GM23338 (cell line): Measurements from ENCODE around the gene OR6B2. TPM values are rescaled to one million over a fixed set of nuclear protein-coding genes. Genes with fewer than 3 reads are reported as not detected.

Experiments used
- ATAC-seq: fragments of 200-7000 bp; cut with Tn5 transposase; 3 replicates; pipeline ENCODE4 v1.9.1; 2020
- DNase-seq: peaks from one replicate; pipeline ENCODE4 v3.0.0-alpha.2; 2015; ENCODE audit warnings: low spot score
- H2AFZ ChIP-seq: fragments of 200-600 bp; sonication (generic); 2 replicates; pipeline ENCODE4 v1.8.0; 2016; ENCODE audit warnings: antibody characterized with exemption, mild to moderate bottlenecking, moderate library complexity
- H3F3A ChIP-seq: fragments of 200-600 bp; sonication (generic); replicated peaks from 2 replicates; pipeline ENCODE4 v1.8.0; 2017; ENCODE audit warnings: antibody characterized with exemption, mixed run types, low read depth
- H3K27ac ChIP-seq: fragments of 200-600 bp; sonication (generic); 2 replicates; pipeline ENCODE4 v1.6.1; 2016; ENCODE audit warnings: low read depth
- H3K27me3 ChIP-seq: fragments of 200-600 bp; sonication (generic); 2 replicates; pipeline ENCODE4 v1.8.0; 2016; ENCODE audit warnings: mild to moderate bottlenecking, mixed run types, moderate library complexity; ENCODE audit not compliant: insufficient read depth
- H3K36me3 ChIP-seq: fragments of 200-600 bp; sonication (generic); 2 replicates; pipeline ENCODE4 v1.8.0; 2016; ENCODE audit warnings: mild to moderate bottlenecking; ENCODE audit not compliant: insufficient read depth
- H3K4me1 ChIP-seq: fragments of 200-600 bp; sonication (generic); 2 replicates; pipeline ENCODE4 v1.8.0; 2016; ENCODE audit warnings: mild to moderate bottlenecking, moderate library complexity; ENCODE audit not compliant: insufficient read depth
- H3K4me2 ChIP-seq: fragments of 200-600 bp; sonication (generic); 2 replicates; pipeline ENCODE4 v1.7.1; 2017; ENCODE audit warnings: mixed run types
- H3K4me3 ChIP-seq: fragments of 200-600 bp; sonication (generic); 2 replicates; pipeline ENCODE4 v1.6.1; 2016; ENCODE audit warnings: mixed run types
- H3K79me2 ChIP-seq: fragments of 200-600 bp; sonication (generic); replicated peaks from 2 replicates; pipeline ENCODE4 v1.8.0; 2017; ENCODE audit warnings: mild to moderate bottlenecking; ENCODE audit not compliant: insufficient read depth
- H3K9me2 ChIP-seq: fragments of 200-600 bp; sonication (generic); 2 replicates; pipeline ENCODE4 v1.8.0; 2017; ENCODE audit not compliant: insufficient read depth
- H4K20me1 ChIP-seq: fragments of 200-600 bp; sonication (generic); replicated peaks from 2 replicates; pipeline ENCODE4 v1.8.0; 2017; ENCODE audit warnings: mild to moderate bottlenecking; ENCODE audit not compliant: insufficient read depth
- H3K27ac Mint-ChIP-seq: 2 replicates; pipeline ENCODE4 v1.8.0; 2020; ENCODE audit warnings: inconsistent platforms, mild to moderate bottlenecking, moderate library complexity, mixed read lengths
- H3K27me3 Mint-ChIP-seq: 3 replicates; pipeline ENCODE4 v1.8.0; 2022; ENCODE audit warnings: low read depth, mild to moderate bottlenecking, moderate library complexity, mixed read lengths, inconsistent platforms; ENCODE audit not compliant: insufficient read depth, poor library complexity
- H3K36me3 Mint-ChIP-seq: 3 replicates; pipeline ENCODE4 v1.8.0; 2021; ENCODE audit warnings: low read depth, mild to moderate bottlenecking, inconsistent platforms, moderate library complexity, mixed read lengths
- H3K4me1 Mint-ChIP-seq: 3 replicates; pipeline ENCODE4 v1.8.0; 2020; ENCODE audit warnings: mild to moderate bottlenecking, inconsistent platforms, mixed read lengths
- H3K4me3 Mint-ChIP-seq: 3 replicates; pipeline ENCODE4 v1.8.0; 2021; ENCODE audit warnings: moderate library complexity, mild to moderate bottlenecking, inconsistent platforms, mixed read lengths
- H3K9me3 Mint-ChIP-seq: 3 replicates; pipeline ENCODE4 v1.8.0; 2020; ENCODE audit warnings: moderate library complexity, mild to moderate bottlenecking, inconsistent platforms, mixed read lengths
- JUNB ChIP-seq: IDR thresholded peaks from one replicate; pipeline ENCODE4 v1.6.1; 2016; ENCODE audit warnings: antibody characterized with exemption; ENCODE audit not compliant: unreplicated experiment
- STAT1 ChIP-seq: IDR thresholded peaks from one replicate; pipeline ENCODE4 v1.6.1; 2016; ENCODE audit warnings: antibody characterized with exemption; ENCODE audit not compliant: unreplicated experiment
- polyA plus RNA-seq: library from polyadenylated mRNA; unstranded; fragments of >200 nt; fragmentation: Nextera tagmentation; extraction: Ambion mirVana; gene quantifications from 2 replicates; pipeline ENCODE4 v1.2.1, GENCODE V29; 2016
- total RNA-seq: library from RNA; depleted of rRNA; stranded (reverse); fragments of >200 nt; shearing (Covaris generic); gene quantifications from 2 replicates; pipeline ENCODE4 v1.2.3, GENCODE V29; 2014
- TF ChIP-seq, protein P1 (sequence below): fragments of 250-450 bp; sonication (Bioruptor Pico); IDR thresholded peaks from 2 replicates; pipeline ENCODE4 v1.5.0; 2020; ENCODE audit warnings: mild to moderate bottlenecking, moderate library complexity

Gene OR6B2
- total and polyA plus RNA-seq, 2 experiments from 2014 or later = not detected

GRCh38 chr2:240055177-240055917, 25.1 kb upstream of the OR6B2 start (continued):
- TF ChIP-seq, protein P1, sequence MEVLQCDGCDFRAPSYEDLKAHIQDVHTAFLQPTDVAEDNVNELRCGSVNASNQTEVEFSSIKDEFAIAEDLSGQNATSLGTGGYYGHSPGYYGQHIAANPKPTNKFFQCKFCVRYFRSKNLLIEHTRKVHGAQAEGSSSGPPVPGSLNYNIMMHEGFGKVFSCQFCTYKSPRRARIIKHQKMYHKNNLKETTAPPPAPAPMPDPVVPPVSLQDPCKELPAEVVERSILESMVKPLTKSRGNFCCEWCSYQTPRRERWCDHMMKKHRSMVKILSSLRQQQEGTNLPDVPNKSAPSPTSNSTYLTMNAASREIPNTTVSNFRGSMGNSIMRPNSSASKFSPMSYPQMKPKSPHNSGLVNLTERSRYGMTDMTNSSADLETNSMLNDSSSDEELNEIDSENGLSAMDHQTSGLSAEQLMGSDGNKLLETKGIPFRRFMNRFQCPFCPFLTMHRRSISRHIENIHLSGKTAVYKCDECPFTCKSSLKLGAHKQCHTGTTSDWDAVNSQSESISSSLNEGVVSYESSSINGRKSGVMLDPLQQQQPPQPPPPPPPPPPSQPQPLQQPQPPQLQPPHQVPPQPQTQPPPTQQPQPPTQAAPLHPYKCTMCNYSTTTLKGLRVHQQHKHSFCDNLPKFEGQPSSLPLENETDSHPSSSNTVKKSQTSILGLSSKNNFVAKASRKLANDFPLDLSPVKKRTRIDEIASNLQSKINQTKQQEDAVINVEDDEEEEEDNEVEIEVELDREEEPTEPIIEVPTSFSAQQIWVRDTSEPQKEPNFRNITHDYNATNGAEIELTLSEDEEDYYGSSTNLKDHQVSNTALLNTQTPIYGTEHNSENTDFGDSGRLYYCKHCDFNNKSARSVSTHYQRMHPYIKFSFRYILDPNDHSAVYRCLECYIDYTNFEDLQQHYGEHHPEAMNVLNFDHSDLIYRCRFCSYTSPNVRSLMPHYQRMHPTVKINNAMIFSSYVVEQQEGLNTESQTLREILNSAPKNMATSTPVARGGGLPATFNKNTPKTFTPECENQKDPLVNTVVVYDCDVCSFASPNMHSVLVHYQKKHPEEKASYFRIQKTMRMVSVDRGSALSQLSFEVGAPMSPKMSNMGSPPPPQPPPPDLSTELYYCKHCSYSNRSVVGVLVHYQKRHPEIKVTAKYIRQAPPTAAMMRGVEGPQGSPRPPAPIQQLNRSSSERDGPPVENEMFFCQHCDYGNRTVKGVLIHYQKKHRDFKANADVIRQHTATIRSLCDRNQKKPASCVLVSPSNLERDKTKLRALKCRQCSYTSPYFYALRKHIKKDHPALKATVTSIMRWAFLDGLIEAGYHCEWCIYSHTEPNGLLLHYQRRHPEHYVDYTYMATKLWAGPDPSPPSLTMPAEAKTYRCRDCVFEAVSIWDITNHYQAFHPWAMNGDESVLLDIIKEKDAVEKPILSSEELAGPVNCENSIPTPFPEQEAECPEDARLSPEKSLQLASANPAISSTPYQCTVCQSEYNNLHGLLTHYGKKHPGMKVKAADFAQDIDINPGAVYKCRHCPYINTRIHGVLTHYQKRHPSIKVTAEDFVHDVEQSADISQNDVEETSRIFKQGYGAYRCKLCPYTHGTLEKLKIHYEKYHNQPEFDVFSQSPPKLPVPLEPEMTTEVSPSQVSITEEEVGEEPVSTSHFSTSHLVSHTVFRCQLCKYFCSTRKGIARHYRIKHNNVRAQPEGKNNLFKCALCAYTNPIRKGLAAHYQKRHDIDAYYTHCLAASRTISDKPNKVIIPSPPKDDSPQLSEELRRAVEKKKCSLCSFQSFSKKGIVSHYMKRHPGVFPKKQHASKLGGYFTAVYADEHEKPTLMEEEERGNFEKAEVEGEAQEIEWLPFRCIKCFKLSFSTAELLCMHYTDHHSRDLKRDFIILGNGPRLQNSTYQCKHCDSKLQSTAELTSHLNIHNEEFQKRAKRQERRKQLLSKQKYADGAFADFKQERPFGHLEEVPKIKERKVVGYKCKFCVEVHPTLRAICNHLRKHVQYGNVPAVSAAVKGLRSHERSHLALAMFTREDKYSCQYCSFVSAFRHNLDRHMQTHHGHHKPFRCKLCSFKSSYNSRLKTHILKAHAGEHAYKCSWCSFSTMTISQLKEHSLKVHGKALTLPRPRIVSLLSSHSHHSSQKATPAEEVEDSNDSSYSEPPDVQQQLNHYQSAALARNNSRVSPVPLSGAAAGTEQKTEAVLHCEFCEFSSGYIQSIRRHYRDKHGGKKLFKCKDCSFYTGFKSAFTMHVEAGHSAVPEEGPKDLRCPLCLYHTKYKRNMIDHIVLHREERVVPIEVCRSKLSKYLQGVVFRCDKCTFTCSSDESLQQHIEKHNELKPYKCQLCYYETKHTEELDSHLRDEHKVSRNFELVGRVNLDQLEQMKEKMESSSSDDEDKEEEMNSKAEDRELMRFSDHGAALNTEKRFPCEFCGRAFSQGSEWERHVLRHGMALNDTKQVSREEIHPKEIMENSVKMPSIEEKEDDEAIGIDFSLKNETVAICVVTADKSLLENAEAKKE (CRISPR knock-in tag) = no peak
- TF ChIP-seq JUNB = no peak

DNA sequence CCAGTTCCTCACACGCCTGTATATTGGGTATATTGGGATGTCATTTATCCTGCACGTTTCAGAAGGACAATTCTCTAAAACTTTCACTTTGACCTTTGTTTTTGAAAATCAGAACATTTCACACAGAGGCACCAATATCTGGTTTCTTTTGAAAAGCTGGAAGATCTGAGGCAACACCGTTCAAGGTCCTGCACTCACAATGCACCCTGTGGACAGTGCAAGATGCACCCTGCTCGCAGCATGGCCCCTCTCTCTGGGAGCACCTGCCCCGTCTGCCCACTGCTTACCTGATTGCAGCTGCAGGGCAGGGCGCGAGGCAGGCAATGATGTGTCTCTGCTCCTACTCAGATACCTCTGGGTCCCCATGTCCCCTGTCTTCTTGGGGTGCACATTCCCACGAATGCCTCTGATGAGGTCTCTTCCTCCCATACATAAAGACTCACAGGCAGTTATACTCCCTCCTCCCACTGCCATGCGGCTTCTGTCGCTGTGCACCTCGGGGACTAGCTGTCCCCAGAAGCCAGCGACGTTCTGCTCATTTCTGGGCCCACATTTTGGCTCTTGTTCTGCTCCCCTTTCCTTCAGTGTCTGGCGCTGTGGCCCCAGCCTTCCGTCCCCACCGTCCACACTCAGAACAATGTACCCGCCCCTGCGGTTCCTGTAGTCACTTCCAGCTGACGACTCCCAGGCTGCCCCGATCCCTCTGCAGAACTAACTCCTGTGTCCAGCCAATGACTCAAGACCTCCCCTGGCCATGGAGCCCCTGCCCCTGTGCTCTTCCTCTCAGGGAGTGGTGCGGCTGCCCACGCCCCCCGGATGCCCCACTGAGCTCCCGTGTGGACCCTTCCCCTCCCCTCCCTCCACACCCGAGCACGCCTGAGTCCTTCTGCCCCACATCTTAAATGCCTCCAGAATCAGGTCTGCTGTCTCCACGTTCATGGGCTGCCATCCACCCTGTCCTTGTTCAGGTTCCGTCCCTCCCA, 23.2 kb upstream of the OR6B2 start, which contains the start of gene OR6B3:
Gene OR6B3, minus strand, starts transcription at position 349 of the 983 bp plus-strand sequence.
- H3K27ac Mint-ChIP-seq = no peak within 1 kb of the TSS
- no peaks in the 10 kb centered on the region for H3K9me3 Mint-ChIP-seq
- no peaks in the 10 kb centered on the region for H3K27me3 ChIP-seq
- TF ChIP-seq JUNB (no peak), STAT1 (no peak)
- TF ChIP-seq, protein P1 (CRISPR knock-in tag) = no peak

More for the DNA sequence above, 23.2 kb upstream of the OR6B2 start, which contains the start of gene OR6B3:
- Histone ChIP-seq H3K4me2 (no peak within 1 kb of the TSS), H3F3A (no peaks in the 10 kb centered on the region), H2AFZ (no peak within 1 kb of the TSS), H3K36me3 (no peaks in the 10 kb centered on the region), H3K27ac (no peak within 1 kb of the TSS), H3K4me1 (no peaks in the 10 kb centered on the region; the same call in 1 of the 2 replicates), H4K20me1 (no peaks in the 10 kb centered on the region), H3K4me3 (no peak within 1 kb of the TSS), H3K9me2 (no peaks in the 10 kb centered on the region), H3K79me2 (no peaks in the 10 kb centered on the region)
- H3K4me1 Mint-ChIP-seq = peaks cover 7% of the 10 kb centered on the region; the same call in 2 of the 3 replicates
- H3K27me3 Mint-ChIP-seq = peaks cover 12% of the 10 kb centered on the region
- ATAC-seq = no peak
- no peaks in the 10 kb centered on the region for H3K36me3 Mint-ChIP-seq
- DNase-seq = no peak
- H3K4me3 Mint-ChIP-seq = no peak within 1 kb of the TSS
